OCI-LY3 (cell line): ENCODE results near the gene ADA.

Experiments
- H2AFZ ChIP-seq: fragments of 200-600, 300-600 bp; shearing (Covaris generic); 2 replicates; pipeline ENCODE4 v1.6.0; 2014; ENCODE audit warnings: antibody characterized with exemption, low read depth, low read length
- H3K27ac ChIP-seq: fragments of 200-600, 300-600 bp; sonication (generic); 2 replicates; pipeline ENCODE4 v1.5.1; 2014; ENCODE audit warnings: mild to moderate bottlenecking, low read length, moderate library complexity, mixed read lengths
- H3K27me3 ChIP-seq: fragments of 200-600, 300-600 bp; sonication (generic); 2 replicates; pipeline ENCODE4 v1.6.1; 2014; ENCODE audit warnings: low read depth, low read length, mixed read lengths
- H3K36me3 ChIP-seq: fragments of 200-600, 300-600 bp; sonication (generic); replicated peaks from 2 replicates; pipeline ENCODE3; 2014; ENCODE audit warnings: low read depth, low read length, mixed read lengths
- H3K4me1 ChIP-seq: fragments of 300-600, 200-600 bp; sonication (generic); 2 replicates; pipeline ENCODE4 v1.6.1; 2014; ENCODE audit warnings: low read length, mixed read lengths
- H3K4me2 ChIP-seq: fragments of 200-600, 300-600 bp; sonication (generic); 2 replicates; pipeline ENCODE4 v1.6.1; 2014; ENCODE audit warnings: low read length, mixed read lengths
- H3K4me3 ChIP-seq: fragments of 300-600, 200-600 bp; sonication (generic); 2 replicates; pipeline ENCODE4 v1.5.1; 2014; ENCODE audit warnings: antibody characterized with exemption, mild to moderate bottlenecking, low read length, moderate library complexity
- H3K79me2 ChIP-seq: fragments of 300-600, 200-600 bp; shearing (Covaris generic); 2 replicates; pipeline ENCODE4 v1.6.1; 2014; ENCODE audit warnings: mild to moderate bottlenecking, low read length, mixed read lengths
- H3K9ac ChIP-seq: fragments of 300-600, 200-600 bp; shearing (Covaris generic); 2 replicates; pipeline ENCODE4 v1.6.0; 2014; ENCODE audit warnings: mild to moderate bottlenecking, low read length, moderate library complexity
- H3K9me3 ChIP-seq: fragments of 200-600, 300-600 bp; shearing (Covaris generic); 2 replicates; pipeline ENCODE4 v1.6.1; 2014; ENCODE audit warnings: low read length, mixed read lengths; ENCODE audit not compliant: insufficient read depth
- H4K20me1 ChIP-seq: fragments of 200-600, 300-600 bp; sonication (generic); 2 replicates; pipeline ENCODE4 v1.6.1; 2016; ENCODE audit warnings: low read length, mixed read lengths; ENCODE audit not compliant: insufficient read depth
- CTCF ChIP-seq: fragments of 200-600, 300-600 bp; sonication (generic); IDR thresholded peaks from 2 replicates; pipeline ENCODE4 v1.5.1; 2014; ENCODE audit warnings: antibody characterized with exemption, low read length, low read depth
- EZH2phosphoT487 ChIP-seq: fragments of 200-600 bp; shearing (Covaris generic); IDR thresholded peaks from 2 replicates; pipeline ENCODE4 v1.6.1; 2018; ENCODE audit warnings: antibody characterized with exemption, mixed run types, low read depth

Gene ADA

GRCh38 chr20:44599715-44600114 is 51.8 kb downstream of the ADA start:
- Histone ChIP-seq H3K4me1 (peaks cover 66% of the 10 kb centered on the region), H3K9me3 (no peaks in the 10 kb centered on the region), H3K27ac (peak overlapping the region; percentile 13), H2AFZ (no peak overlapping the region), H3K4me2 (no peak overlapping the region), H3K4me3 (no peak overlapping the region), H3K79me2 (peaks cover 100% of the 10 kb centered on the region), H3K9ac (no peak overlapping the region), H3K36me3 (peaks cover 88% of the 10 kb centered on the region), H4K20me1 (peaks cover 99% of the 10 kb centered on the region), H3K27me3 (no peaks in the 10 kb centered on the region)
- no peak for TF ChIP-seq CTCF
- no peak for TF ChIP-seq EZH2phosphoT487

GRCh38 chr20:44598423-44599305 is 52.8 kb downstream of the ADA start:
- H3K79me2 ChIP-seq, result peaks cover 100% of the 10 kb centered on the region
- peak overlapping the region; percentile 23 for H3K4me2 ChIP-seq
- peaks cover 88% of the 10 kb centered on the region for H3K36me3 ChIP-seq
- H3K9me3 ChIP-seq, result no peaks in the 10 kb centered on the region
- H2AFZ ChIP-seq, result no peak overlapping the region
- H3K27ac ChIP-seq, result peak overlapping the region; percentile 11
- H3K4me1 ChIP-seq, result peaks cover 77% of the 10 kb centered on the region
- H3K4me3 ChIP-seq, result no peak overlapping the region
- H3K9ac ChIP-seq, result no peak overlapping the region
- H4K20me1 ChIP-seq, result peaks cover 99% of the 10 kb centered on the region
- H3K27me3 ChIP-seq, result no peaks in the 10 kb centered on the region
- TF ChIP-seq EZH2phosphoT487, result no peak

GRCh38 chr20:44597930-44598329 is 53.6 kb downstream of the ADA start:
- H2AFZ ChIP-seq, result no peak overlapping the region
- no peak for TF ChIP-seq EZH2phosphoT487
- no peak for TF ChIP-seq CTCF
- H3K79me2 ChIP-seq, result peaks cover 100% of the 10 kb centered on the region
- H3K9me3 ChIP-seq, result no peaks in the 10 kb centered on the region
- H3K36me3 ChIP-seq, result peaks cover 85% of the 10 kb centered on the region
- peak overlapping the region; percentile 11 for H3K27ac ChIP-seq
- H4K20me1 ChIP-seq, result peaks cover 99% of the 10 kb centered on the region
- H3K27me3 ChIP-seq, result no peaks in the 10 kb centered on the region
- no peak overlapping the region for H3K9ac ChIP-seq
- peaks cover 84% of the 10 kb centered on the region for H3K4me1 ChIP-seq
- H3K4me3 ChIP-seq, result no peak overlapping the region
- H3K4me2 ChIP-seq, result peak overlapping the region; percentile 23

GRCh38 chr20:44597516-44597915 is 54.0 kb downstream of the ADA start:
- H2AFZ ChIP-seq, result no peak overlapping the region

More at GRCh38 chr20:44597516-44597915, 54.0 kb downstream of the ADA start:
- Histone ChIP-seq H3K4me2 (peak overlapping the region; percentile 23), H3K36me3 (peaks cover 87% of the 10 kb centered on the region), H3K79me2 (peaks cover 100% of the 10 kb centered on the region), H3K27ac (peak overlapping the region; percentile 11; the same call in 1 of the 2 replicates), H4K20me1 (peaks cover 99% of the 10 kb centered on the region), H3K4me3 (no peak overlapping the region), H3K27me3 (no peaks in the 10 kb centered on the region), H3K4me1 (peaks cover 88% of the 10 kb centered on the region), H3K9me3 (no peaks in the 10 kb centered on the region), H3K9ac (no peak overlapping the region)
- TF ChIP-seq EZH2phosphoT487, result no peak
- TF ChIP-seq CTCF, result no peak
